HG03196 (cell line): ENCODE results near the gene PRIM2.
A peak's percentile ranks its signal among the peaks of the same experiment; 100 is the strongest.
"Not testable (repeated sequence)": the region's sequence is repeated elsewhere in the genome, so short reads cannot be mapped to it uniquely, and the experiment has no call there.

Experiments
- ATAC-seq: cut with Tn5 transposase; IDR thresholded peaks from one replicate; pipeline ENCODE4 v1.9.1; 2021; ENCODE audit not compliant: unreplicated experiment

The PRIM2 gene, protein sequence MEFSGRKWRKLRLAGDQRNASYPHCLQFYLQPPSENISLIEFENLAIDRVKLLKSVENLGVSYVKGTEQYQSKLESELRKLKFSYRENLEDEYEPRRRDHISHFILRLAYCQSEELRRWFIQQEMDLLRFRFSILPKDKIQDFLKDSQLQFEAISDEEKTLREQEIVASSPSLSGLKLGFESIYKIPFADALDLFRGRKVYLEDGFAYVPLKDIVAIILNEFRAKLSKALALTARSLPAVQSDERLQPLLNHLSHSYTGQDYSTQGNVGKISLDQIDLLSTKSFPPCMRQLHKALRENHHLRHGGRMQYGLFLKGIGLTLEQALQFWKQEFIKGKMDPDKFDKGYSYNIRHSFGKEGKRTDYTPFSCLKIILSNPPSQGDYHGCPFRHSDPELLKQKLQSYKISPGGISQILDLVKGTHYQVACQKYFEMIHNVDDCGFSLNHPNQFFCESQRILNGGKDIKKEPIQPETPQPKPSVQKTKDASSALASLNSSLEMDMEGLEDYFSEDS

DNA sequence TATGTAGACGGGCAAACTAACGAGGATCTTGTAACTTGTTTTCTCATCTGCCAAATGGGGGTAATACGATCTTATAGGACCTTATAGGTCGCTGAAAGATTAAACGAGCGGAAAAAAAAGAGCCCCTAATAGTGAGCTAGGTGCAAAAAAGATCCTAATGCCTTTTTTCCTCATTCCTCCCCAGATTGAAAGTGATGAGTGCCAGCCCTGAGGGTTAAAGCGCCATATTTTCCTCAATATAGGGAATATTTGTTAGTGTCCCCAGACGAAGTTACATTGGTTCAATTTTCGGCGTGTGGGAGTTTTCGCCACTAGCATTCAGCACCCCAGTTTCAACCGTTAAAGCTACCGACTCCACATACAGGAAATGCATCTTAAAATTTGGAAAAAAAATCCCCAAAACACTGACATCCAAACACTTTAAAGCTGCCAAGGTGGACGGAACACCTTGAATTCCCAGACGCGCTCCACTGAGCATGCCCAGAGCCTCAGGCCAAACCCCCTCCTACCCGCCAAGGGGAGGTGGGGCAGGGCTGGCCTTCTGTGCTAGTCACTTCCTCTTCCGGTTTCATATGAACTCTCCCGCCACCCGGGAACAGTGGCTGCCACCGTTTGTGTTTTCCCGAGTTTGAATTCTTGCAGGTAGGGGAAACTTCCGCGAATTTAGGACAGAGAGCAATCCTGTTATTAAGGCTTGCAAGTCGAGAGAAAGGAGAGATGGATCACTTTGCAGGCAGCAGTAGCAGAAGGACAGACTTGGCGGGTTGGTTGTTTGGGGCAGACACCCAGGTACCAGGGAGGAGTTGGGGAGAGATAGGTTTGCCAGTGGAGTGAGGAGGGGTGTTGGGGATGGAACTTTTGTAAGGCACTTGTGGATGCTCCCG lies at the start of gene PRIM2:
Gene PRIM2, plus strand, starts transcription at position 571 of the 884 bp plus-strand sequence. CDS start 816 bp downstream, outside the sequence.
- peak; percentile 89 for ATAC-seq

DNA sequence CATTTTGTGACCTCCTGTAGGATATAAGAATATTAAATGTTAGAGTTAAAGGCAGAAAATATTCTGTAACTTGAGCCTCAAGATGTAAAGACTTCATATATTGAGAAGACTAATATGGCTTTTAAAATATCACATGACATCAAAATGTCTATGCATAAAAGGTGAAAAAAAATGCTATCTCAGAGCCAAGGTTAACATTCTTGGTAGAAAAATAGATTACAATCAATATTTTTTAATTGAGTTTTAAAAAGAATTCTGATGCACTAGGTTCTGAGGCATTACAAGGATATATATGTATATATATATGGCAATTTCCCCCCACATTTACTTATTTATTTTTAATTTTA lies 49.2 kb upstream of the PRIM2 start:
- ATAC-seq: no peak

- not testable (repeated sequence) for ATAC-seq
Measured at GRCh38 chr6:57274113-57274824, 43.2 kb upstream of the PRIM2 start.

DNA sequence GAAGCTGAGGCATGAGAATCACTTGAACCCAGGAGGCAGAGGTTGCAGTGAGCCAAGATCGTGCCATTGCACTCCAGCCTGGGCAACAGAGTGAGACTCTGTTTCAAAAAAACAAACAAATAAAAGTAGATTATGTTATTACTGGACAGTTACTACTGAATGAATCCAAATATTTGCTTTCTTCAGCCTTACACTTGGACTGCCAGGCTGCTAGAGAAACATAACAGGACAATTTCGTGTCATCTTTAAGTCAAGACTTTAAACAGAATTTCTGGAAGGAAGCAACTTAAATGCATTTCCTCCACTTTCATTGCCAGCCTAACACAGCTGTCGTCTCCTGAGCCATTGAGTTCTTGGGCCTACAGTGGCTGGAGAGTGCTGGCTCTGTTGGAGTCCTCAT lies 42.0 kb upstream of the PRIM2 start:
- no peak for ATAC-seq

DNA sequence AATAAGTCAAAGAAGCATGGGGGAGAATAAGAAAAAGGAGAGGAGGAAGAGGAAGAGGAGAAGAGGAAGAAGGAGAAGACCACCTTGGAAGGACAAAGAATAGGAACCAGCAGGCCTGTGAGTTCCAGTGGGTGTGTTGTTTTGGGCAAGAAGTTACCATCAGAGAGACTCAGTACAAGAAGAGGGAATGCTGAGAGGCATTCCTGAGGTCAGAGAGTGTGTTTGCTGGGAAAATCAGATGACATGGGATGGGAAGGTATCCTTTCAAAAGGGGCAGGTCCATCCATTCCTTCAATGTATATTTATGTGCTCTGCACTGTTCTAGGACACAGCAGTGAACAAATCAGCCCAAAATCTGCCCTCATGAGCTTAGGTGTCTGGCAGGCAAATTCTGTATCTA lies 40.5 kb upstream of the PRIM2 start:
- ATAC-seq: no peak

- no peak for ATAC-seq
Measured at GRCh38 chr6:57278570-57278969, 38.9 kb upstream of the PRIM2 start.

DNA sequence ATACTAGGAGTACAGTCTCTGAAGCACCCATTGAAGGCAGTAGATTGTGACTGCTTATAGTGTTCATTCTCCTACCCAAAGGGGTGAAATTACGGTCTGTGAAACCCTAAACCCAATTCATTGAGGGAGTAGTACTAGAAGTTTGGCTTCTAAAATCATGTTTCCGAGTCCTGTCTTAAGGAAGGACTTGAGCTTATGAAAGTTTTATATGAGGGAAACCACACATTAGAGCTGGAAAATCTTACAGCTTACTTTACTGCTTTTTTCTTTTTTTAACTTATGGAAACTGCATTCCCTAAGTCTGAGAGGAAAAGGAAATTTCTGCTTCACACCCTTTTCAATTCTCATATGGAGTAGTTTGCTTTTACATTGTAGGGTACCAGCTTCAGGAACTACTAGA lies 38.4 kb upstream of the PRIM2 start:
- no peak for ATAC-seq

DNA sequence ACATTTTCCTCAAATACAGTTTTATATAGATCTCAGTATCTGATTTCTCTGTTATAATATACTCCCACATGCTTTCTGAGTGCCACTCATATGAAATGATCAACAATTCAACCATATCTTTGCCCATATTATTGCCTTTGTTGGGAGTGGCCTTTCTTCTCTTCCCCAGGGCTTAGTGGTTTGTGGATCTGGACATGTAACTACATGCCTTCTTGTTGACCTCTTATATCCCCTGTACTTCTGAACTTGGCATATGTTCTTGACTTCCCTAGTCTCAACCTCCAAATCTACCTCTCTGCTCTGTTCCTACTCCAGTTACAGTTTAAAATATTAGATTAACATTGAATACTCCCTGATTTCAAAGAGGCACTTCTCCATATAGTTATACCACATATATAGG lies 34.3 kb upstream of the PRIM2 start:
- ATAC-seq: no peak

DNA sequence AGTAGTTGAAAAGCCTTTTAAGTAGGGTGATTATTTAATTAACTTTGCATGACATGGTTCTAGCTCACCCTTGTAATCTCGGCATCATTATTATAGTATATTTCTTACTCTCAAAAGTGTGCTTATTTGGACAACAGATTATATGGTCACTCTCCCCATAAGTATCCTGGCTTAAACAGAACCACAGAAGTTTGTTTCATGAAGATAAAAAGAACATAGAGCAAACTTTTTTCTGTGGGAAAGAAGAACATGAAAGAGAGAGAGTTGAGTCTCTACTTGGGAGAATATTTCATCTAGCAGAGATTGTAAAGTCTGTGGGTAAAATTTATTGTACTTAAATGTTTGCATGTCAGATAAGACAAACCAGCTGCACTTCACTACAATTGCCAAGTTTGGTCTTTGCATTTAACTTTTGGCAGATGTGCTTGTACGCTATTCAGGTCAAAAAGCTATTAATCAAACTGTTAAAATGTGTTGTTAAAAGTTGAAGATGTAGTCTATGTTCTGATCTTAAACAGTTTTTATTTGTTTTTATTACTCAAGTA lies 33.4 kb upstream of the PRIM2 start:
- no peak for ATAC-seq

DNA sequence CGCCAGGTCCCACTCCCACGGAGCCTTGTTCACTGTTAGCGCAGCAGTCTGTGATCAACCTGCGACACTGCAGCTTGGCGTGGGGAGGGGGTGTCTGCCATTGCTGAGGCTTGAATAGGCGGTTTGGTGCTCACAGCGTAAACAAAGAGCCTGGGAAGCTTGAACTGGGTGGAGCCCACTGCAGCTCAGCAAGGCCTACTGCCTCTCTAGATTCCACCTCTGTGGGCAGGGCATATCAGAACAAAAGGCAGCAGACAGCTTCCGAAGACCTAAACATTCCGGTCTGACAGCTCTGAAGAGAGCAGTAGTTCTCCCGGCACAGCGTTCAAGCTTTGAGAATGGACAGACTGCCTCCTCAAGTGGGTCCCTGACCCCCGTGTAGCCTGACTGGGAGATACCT lies 29.3 kb upstream of the PRIM2 start:
- not testable (repeated sequence) for ATAC-seq

GRCh38 chr6:57293472-57293871 lies 24.0 kb upstream of the PRIM2 start:
- not testable (repeated sequence) for ATAC-seq

DNA sequence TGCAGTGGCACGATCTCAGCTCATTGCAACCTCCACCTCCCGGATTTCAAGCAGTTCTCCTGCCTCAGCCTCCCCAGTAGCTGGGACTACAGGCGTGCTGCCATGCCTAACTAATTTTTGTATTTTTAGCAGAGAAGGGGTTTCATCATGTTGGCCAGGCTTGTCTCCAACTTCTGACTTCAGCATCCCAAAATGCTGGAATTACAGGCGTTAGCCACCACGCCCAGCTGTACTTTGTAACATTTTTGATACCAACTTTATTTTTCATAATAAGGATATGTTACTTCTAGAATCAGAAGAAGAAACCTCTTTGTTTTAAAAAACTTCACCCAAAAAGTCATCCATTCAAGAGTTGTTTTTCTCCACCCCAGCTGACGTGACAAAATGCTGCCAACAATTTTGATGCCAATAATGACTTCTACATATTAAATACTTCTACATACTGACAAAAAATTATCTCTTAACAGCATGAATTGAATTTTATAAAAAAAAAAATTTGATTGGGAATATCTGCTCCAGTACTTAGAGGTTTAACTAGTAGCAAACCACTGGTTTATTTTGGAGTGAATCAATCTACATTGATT lies 22.5 kb upstream of the PRIM2 start:
- no peak for ATAC-seq

- no peak for ATAC-seq
Measured at GRCh38 chr6:57297505-57297904, 19.9 kb upstream of the PRIM2 start.

- no peak for ATAC-seq
Measured at GRCh38 chr6:57298741-57299140, 18.7 kb upstream of the PRIM2 start.

GRCh38 chr6:57301757-57302156 lies 15.7 kb upstream of the PRIM2 start:
- ATAC-seq: no peak

DNA sequence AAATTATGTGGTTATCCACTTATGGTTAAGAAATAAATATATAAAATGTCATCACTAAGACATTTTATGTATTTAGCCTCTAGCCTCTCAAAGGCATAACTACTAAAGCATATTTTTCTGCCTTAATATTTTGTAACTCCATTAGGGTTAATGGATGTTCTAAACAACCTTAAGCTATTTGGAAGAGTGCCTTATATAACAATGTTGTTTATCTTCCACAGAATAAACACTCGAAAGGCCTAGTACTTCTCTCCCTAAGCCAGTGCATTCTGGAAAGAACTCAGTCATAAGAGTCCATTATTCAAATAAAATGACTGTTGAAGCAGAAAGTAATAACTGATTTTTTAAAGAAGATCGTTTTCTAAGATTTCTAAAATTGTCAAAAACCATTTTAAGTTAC lies 15.0 kb upstream of the PRIM2 start:
- no peak for ATAC-seq

DNA sequence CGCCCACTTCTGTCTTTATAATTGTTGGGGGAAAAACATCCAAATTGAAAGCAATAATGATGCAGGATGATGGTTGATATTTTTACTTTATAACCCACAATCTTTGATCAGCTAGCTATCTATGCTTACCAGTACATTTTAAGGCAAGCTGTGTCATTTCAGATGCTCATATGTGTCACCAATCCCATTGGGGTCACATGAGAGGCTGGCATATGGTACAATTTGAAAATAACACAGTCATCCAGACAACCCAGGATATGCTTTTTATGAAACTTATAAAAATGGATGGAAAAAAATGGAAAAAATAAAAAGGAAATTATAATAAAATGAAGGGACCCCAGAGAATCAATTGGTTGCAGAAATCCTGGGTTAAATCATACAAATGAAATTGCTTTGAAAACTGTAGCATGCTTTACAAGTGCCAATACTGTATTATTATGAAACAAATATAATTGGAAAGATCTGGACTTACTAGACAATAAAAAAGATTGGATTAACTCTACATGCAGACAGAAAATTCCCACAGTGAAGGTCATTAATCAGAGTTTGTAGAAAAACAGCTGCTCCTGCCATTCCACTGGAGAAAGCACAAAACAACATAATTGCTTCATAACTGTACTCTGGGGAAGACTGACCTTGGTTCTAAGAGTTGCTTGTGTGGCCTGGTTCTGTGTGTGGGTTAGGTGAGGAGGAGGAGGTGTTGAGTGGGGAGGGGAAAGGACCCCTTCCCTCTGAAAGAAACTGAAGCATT lies 13.3 kb upstream of the PRIM2 start:
- no peak for ATAC-seq

- ATAC-seq: no peak
Measured at GRCh38 chr6:57305107-57305506, 12.3 kb upstream of the PRIM2 start.

DNA sequence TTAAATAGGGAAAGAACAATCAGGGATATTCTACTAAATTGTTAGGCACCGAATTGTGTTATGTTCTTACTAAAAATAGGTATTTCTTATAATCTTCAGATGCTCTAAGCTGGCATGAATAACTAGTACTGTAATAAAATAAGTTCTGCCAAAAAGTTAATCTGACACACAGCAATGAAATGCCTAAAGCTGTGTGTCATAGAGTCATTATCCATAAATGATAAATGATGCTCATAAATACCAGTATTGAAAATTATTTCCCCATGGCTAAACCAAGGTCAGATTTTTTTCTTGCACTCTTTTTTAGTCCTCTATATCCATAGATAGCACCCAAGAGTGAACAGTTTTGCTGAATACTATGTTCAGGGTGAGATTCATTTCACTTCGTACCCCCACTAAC lies 11.7 kb upstream of the PRIM2 start:
- ATAC-seq: no peak

GRCh38 chr6:57306273-57306672 lies 11.2 kb upstream of the PRIM2 start:
- ATAC-seq: no peak
